GM12874 (cell line): ENCODE results near the gene CD14.

Experiments
- CTCF ChIP-seq: IDR thresholded peaks from 2 replicates; pipeline ENCODE4 v1.5.1; 2011; ENCODE audit warnings: low read depth, mild to moderate bottlenecking, control low read depth, low read length, moderate library complexity; ENCODE audit not compliant: insufficient read depth

The CD14 gene

GRCh38 chr5:140609126-140609525, 23.8 kb downstream of the CD14 start:
- TF ChIP-seq CTCF: no peak

GRCh38 chr5:140608722-140609121, 24.3 kb downstream of the CD14 start:
- no peak for TF ChIP-seq CTCF

GRCh38 chr5:140607031-140607430, 25.9 kb downstream of the CD14 start:
- TF ChIP-seq CTCF: no peak

GRCh38 chr5:140605879-140606278, 27.1 kb downstream of the CD14 start:
- TF ChIP-seq CTCF: no peak

- no peak for TF ChIP-seq CTCF
Measured at GRCh38 chr5:140603734-140604133, 29.2 kb downstream of the CD14 start.

- TF ChIP-seq CTCF: no peak
Measured at GRCh38 chr5:140602147-140602546, 30.8 kb downstream of the CD14 start.

- TF ChIP-seq CTCF: no peak
Measured at GRCh38 chr5:140600096-140600495, 32.9 kb downstream of the CD14 start.

GRCh38 chr5:140598836-140599235, 34.1 kb downstream of the CD14 start:
- TF ChIP-seq CTCF: no peak
